Stomach (tissue), 9 donors: ENCODE measurements around the gene PPP1R14C. TPM values are rescaled to one million over a fixed set of nuclear protein-coding genes. Genes with fewer than 3 reads are reported as not detected.

Experiments used
- DNase-seq, 2 donors: peaks; one replicate each; pipeline versions ENCODE4 v3.0.0 to v3.0.0-alpha.2; 2013 to 2019
- H3K27ac ChIP-seq, 5 donors: fragments of 200-600 bp in 4 of 5; sonication (generic) in 4 of 5; one replicate each; pipeline ENCODE4 v1.5.1; 2013 to 2019; ENCODE audit warnings: mild to moderate bottlenecking in 1 of 5, moderate library complexity in 1 of 5
- H3K27me3 ChIP-seq, 3 donors: fragments of 200-600 bp; sonication (generic); one replicate each; pipeline ENCODE4 v1.5.1; 2017 to 2019; ENCODE audit warnings: mixed run types in 1 of 3
- H3K36me3 ChIP-seq, 4 donors: fragments of 200-600 bp; sonication (generic); 1 replicate in 3 of 4; 2 replicates in 1 of 4; pipeline ENCODE4 v1.5.1; 2016 to 2019
- H3K4me1 ChIP-seq, 4 donors: fragments of 200-600 bp; sonication (generic); one replicate each; pipeline ENCODE4 v1.5.1; 2016 to 2019
- H3K4me3 ChIP-seq, 4 donors: fragments of 200-600 bp; sonication (generic) in 3 of 4; one replicate each; pipeline ENCODE4 v1.5.1; 2016 to 2019; ENCODE audit warnings: mild to moderate bottlenecking in 1 of 4
- H3K9me3 ChIP-seq, 4 donors: fragments of 200-600 bp; sonication (generic); one replicate each; pipeline ENCODE4 v1.5.1; 2016 to 2019
- EP300 ChIP-seq: sonication (generic); formaldehyde crosslinking; IDR thresholded peaks from one replicate; pipeline ENCODE4 v1.6.1; 2017; ENCODE audit warnings: antibody characterized with exemption
- POLR2A ChIP-seq, 4 donors: fragments of 450-650 bp; IDR thresholded peaks; one replicate each; pipeline ENCODE4 v1.6.1; 2016; ENCODE audit warnings: antibody characterized with exemption in 4 of 4, control low read depth in 2 of 4, mild to moderate bottlenecking in 1 of 4, moderate library complexity in 1 of 4
- POLR2AphosphoS5 ChIP-seq, 3 donors: sonication (generic); formaldehyde crosslinking; IDR thresholded peaks; one replicate each; pipeline ENCODE4 v1.6.1; 2016; ENCODE audit warnings: antibody characterized with exemption in 3 of 3
- WGBS, 5 donors: extraction: QIAGEN DNeasy Blood & Tissue Kit in 3 of 5; methylation state at CpG; one replicate each; pipeline versions ENCODE4 v1.1.5 to v1.1.7; 2013 to 2018; 5-methylcytosine and 5-hydroxymethylcytosine counted together
- intact Hi-C: fragments of 100-400 bp; cut with DNase I; formaldehyde crosslinking; loops from one replicate; pipeline ENCODE4 v1.15.1; 2023; ENCODE audit warnings: low total_unique reads
- polyA plus RNA-seq, 3 donors: library from polyadenylated mRNA; stranded (reverse); fragments of 200-250 nt; gene quantifications; one replicate each; pipeline ENCODE4 v1.2.3, GENCODE V29; 2013
- total RNA-seq, 5 donors: library from RNA; depleted of rRNA; stranded (reverse); fragments of >200 nt; gene quantifications; one replicate each; pipeline versions ENCODE4 v1.1.0 to v1.2.3, GENCODE V29; 2014 to 2016
- TF ChIP-seq, protein P1 (sequence below), 7 experiments: fragments of 450-650 bp in 4 of 7; fragments of 200-600 bp in 3 of 7; sonication (generic) in 3 of 7; IDR thresholded peaks; one replicate each; pipeline ENCODE4 v1.5.1; 2016 to 2019; ENCODE audit warnings: antibody characterized with exemption in 7 of 7, control low read depth in 2 of 7, mild to moderate bottlenecking in 1 of 7
- donor health status: healthy with polysubstance abuse.
- donor health status: Bipolar disorder and iron deficiency.
- donor health status: healthy.

The PPP1R14C gene
- total and polyA plus RNA-seq, 8 donors, result 0.25 to 13.8 (median 4.1) TPM; not detected in 3

DNA sequence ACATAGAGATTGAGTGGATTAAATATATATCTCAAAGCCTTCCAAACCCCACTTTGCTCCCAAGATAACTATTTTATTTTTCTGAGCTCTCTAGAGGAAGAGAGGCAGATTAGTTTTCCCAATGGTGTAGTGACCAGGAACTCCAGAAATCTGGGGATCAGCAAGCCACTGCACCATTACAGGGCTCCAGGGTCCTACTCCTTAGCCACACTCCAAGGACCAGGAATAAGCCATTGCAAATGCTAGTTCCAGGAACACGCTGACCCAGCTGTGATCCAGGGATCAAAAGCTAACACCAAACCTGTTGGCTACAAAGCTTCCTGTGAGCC is 128.3 kb downstream of the PPP1R14C start:
- WGBS, 5 donors, result 97 to 100% (median 100%) methylated on average over 1 of the region's 1 CpG
- Histone ChIP-seq H3K9me3 (peaks cover 0 to 2% (median 0%) of the 10 kb centered on the region in 4 donors), H3K4me1 (no peaks in the 10 kb centered on the region), H3K27me3 (no peaks in the 10 kb centered on the region), H3K36me3 (no peaks in the 10 kb centered on the region), H3K4me3 (no peak overlapping the region), H3K27ac (no peak overlapping the region)
- TF ChIP-seq EP300 (no peak), POLR2AphosphoS5 (IDR thresholded peaks at IDR 0.05) (no peak), POLR2A (IDR thresholded peaks at IDR 0.05) (no peak)
- TF ChIP-seq, protein P1, sequence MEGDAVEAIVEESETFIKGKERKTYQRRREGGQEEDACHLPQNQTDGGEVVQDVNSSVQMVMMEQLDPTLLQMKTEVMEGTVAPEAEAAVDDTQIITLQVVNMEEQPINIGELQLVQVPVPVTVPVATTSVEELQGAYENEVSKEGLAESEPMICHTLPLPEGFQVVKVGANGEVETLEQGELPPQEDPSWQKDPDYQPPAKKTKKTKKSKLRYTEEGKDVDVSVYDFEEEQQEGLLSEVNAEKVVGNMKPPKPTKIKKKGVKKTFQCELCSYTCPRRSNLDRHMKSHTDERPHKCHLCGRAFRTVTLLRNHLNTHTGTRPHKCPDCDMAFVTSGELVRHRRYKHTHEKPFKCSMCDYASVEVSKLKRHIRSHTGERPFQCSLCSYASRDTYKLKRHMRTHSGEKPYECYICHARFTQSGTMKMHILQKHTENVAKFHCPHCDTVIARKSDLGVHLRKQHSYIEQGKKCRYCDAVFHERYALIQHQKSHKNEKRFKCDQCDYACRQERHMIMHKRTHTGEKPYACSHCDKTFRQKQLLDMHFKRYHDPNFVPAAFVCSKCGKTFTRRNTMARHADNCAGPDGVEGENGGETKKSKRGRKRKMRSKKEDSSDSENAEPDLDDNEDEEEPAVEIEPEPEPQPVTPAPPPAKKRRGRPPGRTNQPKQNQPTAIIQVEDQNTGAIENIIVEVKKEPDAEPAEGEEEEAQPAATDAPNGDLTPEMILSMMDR (IDR thresholded peaks at IDR 0.05), result no peak
- no peak for DNase-seq
- intact Hi-C loops, result no loop called here

DNA sequence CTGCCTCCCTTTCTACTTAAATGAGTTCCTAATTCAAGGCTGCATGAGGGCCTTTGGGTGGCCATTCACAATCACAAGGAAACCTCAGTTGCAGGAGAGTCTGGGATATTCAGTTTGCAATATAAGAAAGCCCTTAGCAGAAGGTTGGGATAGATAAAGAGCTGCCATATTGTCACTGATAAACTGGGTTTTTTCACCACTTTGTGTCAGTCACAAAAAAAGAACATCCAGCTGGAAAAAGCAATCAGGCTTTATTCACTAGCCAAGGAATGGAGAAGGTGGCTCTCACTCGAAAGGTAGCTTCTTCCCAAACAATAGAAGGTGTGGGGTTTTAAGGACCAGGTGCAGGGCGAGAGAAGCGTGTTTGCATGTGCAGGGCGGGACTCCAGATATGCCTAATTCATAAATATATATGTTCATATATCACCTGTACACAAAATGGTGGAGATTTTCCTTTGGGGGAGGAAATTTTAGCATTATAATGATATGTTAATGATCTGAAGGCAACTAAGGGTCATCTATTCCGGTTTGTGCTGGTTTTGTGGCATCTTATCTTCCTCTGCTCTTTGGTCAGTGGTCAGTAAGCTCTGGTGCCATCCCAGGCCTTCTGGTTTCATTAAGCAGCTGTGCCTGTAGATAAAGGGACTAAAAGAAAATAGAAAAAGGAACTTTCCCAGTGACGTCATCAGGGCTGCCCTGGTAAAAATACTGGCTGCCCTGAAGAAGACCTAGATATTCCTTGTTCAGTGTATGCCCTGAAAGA is 128.8 kb downstream of the PPP1R14C start:
- DNase-seq, result no peak
- TF ChIP-seq, protein P1 (IDR thresholded peaks at IDR 0.05), result no peak
- Histone ChIP-seq H3K4me1 (peaks cover 0 to 4% (median 0%) of the 10 kb centered on the region in 4 donors), H3K27me3 (no peaks in the 10 kb centered on the region), H3K27ac (no peak overlapping the region), H3K36me3 (no peaks in the 10 kb centered on the region), H3K9me3 (peaks cover 0 to 2% (median 0%) of the 10 kb centered on the region in 4 donors), H3K4me3 (no peak overlapping the region)
- intact Hi-C loops, result no loop called here
- 69 to 86% (median 73%) methylated on average over 6 of the region's 6 CpGs for WGBS, 5 donors

DNA sequence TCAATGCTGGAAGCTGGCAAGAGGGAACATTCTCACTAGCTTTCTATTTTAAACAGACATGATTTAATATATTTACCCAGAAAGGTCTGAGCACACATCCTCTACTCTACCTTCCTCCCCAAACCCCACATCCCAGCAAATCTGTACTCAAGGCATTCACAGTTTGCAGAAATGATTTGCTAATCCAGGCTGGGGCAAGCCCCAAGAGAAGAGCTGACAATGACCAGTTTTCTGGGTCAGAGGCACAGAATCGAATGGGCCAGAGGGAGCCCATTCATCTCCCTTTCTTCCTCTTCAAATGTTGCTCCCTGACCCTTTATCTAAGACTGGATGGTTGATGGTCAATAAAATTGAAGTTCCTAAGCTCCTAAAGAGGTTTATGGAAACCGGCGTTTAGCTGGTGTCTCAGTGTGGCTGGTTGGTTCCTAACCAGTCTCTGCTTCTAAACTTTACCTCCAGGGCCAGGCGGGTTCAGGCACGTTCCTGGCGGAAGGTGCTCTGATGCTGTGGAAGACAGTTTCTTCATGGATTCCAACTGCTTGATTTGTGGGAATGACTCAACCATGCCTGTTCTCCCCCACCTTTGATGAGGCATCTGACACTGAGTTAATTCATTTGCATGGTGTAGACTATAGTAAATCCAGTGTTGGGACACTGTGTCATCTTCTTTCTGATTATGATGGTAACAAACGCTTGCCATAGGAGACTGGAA is 129.6 kb downstream of the PPP1R14C start:
- Histone ChIP-seq H3K36me3 (no peaks in the 10 kb centered on the region), H3K9me3 (peaks cover 0 to 2% (median 0%) of the 10 kb centered on the region in 4 donors), H3K4me3 (no peak overlapping the region), H3K27ac (no peak overlapping the region), H3K27me3 (no peaks in the 10 kb centered on the region), H3K4me1 (peaks cover 0 to 10% (median 0%) of the 10 kb centered on the region in 4 donors)
- intact Hi-C loops, result no loop called here
- 88 to 93% (median 92%) methylated on average over 7 of the region's 7 CpGs for WGBS, 5 donors
- no peak for DNase-seq
- TF ChIP-seq POLR2AphosphoS5 (IDR thresholded peaks at IDR 0.05) (no peak), POLR2A (IDR thresholded peaks at IDR 0.05) (no peak), EP300 (no peak)
- TF ChIP-seq, protein P1 (IDR thresholded peaks at IDR 0.05), result no peak

DNA sequence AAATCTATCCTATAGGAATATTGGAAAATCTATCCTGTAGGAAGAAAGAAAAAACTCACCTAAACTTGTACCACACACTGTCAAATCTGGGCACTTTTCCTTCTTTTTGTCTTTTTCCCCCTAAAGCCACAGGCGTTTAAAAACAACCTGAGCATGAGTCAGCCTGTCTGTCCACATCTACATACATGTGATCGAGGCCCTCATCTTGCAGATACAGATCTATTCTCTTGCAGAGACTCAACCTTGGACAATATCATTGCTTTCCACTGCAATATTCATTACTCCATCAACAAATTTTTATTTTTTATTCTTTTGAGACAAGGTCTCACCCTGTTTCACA is 130.1 kb downstream of the PPP1R14C start:
- 79 to 89% (median 87%) methylated on average over 2 of the region's 2 CpGs for WGBS, 5 donors
- Histone ChIP-seq H3K27me3 (no peaks in the 10 kb centered on the region), H3K4me3 (no peak overlapping the region), H3K36me3 (no peaks in the 10 kb centered on the region), H3K27ac (no peak overlapping the region), H3K4me1 (peaks cover 0 to 10% (median 0%) of the 10 kb centered on the region in 4 donors), H3K9me3 (peaks cover 0 to 2% (median 0%) of the 10 kb centered on the region in 4 donors)
- no peak for TF ChIP-seq EP300
- no peak for TF ChIP-seq POLR2A (IDR thresholded peaks at IDR 0.05)
- TF ChIP-seq, protein P1 (IDR thresholded peaks at IDR 0.05), result no peak
- TF ChIP-seq POLR2AphosphoS5 (IDR thresholded peaks at IDR 0.05), result no peak
- intact Hi-C loops, result no loop called here
- no peak for DNase-seq
